GM12891 (cell line): ENCODE measurements around the gene SMOC2.

Experiments used
- POLR2A ChIP-seq: IDR thresholded peaks from 2 replicates; pipeline ENCODE4 v1.6.1; 2011; ENCODE audit warnings: low read depth, low read length, control low read depth
- POLR2AphosphoS5 ChIP-seq: IDR thresholded peaks from 2 replicates; pipeline ENCODE4 v1.6.1; 2011; ENCODE audit warnings: low read depth, low read length, control low read depth
- TAF1 ChIP-seq: IDR thresholded peaks from 2 replicates; pipeline ENCODE4 v1.6.1; 2011; ENCODE audit warnings: low read depth, low read length, control low read depth

- no peak for TF ChIP-seq POLR2A
- no peak for TF ChIP-seq POLR2AphosphoS5
- TF ChIP-seq TAF1, result no peak
These were observed 26.5 kb upstream of the SMOC2 start for GRCh38 chr6:168414336-168415097.
